Cardiac fibroblast (primary cell): ENCODE measurements around the gene FXYD2.
A peak's percentile ranks its signal among the peaks of the same experiment; 100 is the strongest.

ENCODE experiments used
- DNase-seq, 2 donors: peaks; one replicate each; pipeline versions ENCODE4 v3.0.0 to v3.0.0-alpha.2; 2010; ENCODE audit warnings: low read depth in 2 of 2
- H3K4me3 ChIP-seq, 2 donors: replicated peaks in 1 of 2; 1 replicate in 1 of 2; 2 replicates in 1 of 2; pipeline ENCODE4 v1.5.1; 2011; ENCODE audit warnings: low read depth in 2 of 2, low read length in 2 of 2, mild to moderate bottlenecking in 2 of 2, moderate library complexity in 1 of 2
- TF ChIP-seq, protein P1 (sequence below): IDR thresholded peaks from one replicate; pipeline ENCODE4 v1.5.1; 2011; ENCODE audit warnings: low read depth, mild to moderate bottlenecking, low read length, inconsistent platforms

The FXYD2 gene

DNA sequence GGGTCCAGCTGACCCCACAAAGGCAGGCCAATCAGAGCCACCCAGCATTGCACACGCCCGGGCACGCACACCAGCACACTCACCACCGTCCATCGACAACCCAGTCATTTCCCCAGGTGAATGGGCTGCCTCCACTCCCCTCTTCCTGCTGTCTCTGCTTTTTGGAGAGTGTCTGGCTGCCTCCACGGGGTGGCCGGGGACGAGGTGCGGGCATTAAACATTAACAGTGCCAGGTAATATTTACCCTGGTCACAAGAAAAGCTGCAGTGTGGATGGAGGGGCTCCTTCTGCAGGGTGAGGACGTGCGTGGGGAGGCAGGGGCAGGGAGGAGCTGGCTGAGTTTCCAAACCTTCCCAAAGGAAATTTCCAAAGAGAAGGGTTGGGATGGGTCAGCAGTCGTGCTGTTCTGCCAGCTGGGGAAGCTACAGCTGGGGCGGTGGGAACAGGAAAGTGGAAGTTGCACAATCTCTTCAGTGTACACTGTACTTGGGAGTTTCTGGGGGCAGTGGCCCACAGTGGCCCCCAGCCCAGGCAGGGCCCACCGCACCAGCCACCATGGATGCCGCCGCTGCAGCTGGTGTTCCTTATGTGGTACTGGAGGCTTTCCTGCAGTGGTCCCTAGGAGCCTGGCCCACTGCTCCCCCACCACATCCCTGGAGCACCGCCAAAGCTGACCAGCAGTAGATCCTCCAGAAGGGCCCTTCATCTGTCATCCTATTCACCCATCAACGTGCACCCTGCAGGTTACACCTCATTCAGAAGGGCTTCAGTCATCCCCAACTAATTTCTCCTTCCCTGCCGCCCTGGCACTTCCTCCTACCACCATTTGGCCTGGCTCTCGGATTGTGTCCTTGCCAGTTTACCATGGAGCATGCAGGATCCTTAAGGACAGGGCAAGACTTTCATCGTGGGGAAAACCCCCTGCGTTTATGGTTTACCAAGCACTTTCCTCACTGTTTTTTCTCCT is at the start of gene FXYD2:
TSS of gene FXYD2 (minus strand) at position 174 of the 967 bp plus-strand sequence. CDS start at position 108, 66 bp downstream.
- no peak within 1 kb of the TSS for H3K4me3 ChIP-seq
- TF ChIP-seq, protein P1, sequence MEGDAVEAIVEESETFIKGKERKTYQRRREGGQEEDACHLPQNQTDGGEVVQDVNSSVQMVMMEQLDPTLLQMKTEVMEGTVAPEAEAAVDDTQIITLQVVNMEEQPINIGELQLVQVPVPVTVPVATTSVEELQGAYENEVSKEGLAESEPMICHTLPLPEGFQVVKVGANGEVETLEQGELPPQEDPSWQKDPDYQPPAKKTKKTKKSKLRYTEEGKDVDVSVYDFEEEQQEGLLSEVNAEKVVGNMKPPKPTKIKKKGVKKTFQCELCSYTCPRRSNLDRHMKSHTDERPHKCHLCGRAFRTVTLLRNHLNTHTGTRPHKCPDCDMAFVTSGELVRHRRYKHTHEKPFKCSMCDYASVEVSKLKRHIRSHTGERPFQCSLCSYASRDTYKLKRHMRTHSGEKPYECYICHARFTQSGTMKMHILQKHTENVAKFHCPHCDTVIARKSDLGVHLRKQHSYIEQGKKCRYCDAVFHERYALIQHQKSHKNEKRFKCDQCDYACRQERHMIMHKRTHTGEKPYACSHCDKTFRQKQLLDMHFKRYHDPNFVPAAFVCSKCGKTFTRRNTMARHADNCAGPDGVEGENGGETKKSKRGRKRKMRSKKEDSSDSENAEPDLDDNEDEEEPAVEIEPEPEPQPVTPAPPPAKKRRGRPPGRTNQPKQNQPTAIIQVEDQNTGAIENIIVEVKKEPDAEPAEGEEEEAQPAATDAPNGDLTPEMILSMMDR = no peak
- peak in 1 of 2 donors; percentile 72 for DNase-seq

DNA sequence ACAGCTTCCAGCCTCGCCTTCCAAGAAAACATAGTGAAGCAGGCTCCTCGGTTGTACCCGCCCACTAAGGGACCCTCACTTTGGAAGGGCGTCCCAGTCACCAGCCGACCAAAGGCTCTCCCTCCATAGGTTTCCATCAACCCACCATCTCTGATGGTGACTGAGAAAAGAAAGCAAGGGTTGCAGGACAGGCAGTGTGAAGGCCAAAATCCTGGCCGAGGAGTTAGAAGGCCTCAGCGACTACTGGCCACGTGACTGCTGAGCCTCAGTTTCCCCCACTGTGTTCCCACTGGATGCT is 49.2 kb upstream of the FXYD2 start:
- H3K4me3 ChIP-seq = no peak overlapping the region
- TF ChIP-seq, protein P1 = no peak
- no peak for DNase-seq

DNA sequence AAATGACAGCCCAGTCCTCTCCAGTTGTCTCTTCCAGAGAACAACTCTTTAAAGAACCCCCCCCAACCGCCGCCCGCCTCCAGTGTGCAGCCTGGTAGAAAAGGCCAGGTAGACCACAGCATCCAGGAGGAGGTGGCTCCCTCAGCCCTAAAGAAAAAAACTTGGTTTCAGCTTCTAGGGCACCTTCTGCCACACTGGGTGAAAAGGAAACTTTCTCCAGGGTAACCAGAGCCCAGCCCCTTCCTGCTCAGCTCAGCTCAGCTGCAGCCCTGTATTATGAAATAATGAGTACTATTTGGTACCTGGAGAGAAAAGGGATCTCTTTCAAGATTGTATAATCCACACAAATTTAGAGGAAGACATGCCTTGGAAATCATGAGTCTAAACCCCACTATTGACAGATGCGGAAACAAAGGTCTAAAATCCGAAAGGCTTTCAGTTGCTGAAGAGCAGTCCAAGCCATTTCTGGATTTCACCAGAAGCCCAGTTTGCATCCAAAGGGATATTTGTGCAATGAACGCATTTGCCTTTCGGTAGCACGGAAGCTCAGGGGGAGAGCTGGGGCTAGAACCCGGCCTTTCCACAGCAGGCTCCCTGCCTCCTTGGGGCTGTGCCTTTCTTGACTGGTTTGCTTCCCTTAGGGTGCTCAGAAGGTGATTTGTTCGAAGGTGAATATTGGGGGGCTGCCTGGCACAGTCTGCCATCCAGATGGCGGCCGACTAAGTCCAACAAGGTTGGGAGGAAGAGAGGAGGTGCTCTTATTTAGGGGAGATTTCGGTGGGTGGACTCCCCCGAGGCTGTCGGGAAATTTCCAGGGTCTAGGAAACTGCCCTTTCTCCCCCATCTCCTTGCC is 48.7 kb upstream of the FXYD2 start:
- no peak overlapping the region for H3K4me3 ChIP-seq
- no peak for DNase-seq
- TF ChIP-seq, protein P1 = no peak

DNA sequence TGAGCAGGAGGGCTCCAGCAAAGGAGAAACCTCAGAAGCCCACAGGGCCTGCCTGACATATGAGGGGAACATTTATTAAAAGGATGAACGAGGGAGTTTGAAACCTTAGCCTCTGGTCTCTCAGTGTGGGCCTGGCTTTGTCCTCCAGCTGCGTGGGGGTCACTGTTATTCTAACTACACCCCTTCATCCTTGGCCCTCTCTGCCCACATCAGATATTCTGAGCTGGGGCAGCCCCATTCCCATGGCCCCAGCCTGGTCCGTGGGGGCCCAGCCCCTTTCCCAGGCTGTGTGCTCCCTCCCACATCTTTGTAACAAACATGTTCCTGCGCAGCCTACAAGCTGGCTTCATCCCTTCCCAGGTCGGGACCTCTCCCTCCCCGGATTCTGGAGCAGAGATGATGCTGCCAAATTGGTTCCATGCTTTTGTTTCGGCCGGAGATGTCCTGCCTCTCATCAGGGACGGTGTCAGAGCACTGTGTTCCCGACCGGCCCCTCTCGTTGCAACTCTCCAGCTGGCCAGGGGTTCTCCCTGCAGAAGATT is 47.9 kb upstream of the FXYD2 start:
- H3K4me3 ChIP-seq = no peak overlapping the region
- TF ChIP-seq, protein P1 = no peak
- no peak for DNase-seq

DNA sequence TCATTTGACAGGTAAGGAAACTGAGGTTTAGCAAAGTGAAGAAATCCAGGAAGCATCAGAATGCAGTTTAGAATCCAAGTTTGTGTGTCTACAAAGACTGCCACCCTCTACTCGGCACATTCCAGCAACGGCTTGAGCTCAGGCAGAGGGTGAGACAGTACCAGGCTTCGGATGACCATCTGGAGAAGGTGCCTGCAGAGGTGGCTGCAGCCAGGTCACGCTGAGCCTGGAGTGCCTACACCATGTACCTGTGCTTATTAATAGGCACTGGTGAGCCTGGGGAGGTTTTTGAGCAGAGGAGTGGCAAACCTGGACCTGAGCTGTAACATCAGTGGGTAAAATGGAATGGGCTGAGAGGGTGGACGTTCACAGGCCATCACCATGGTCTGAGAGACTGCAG is 47.2 kb upstream of the FXYD2 start:
- H3K4me3 ChIP-seq = no peak overlapping the region
- no peak for DNase-seq
- TF ChIP-seq, protein P1 = no peak

DNA sequence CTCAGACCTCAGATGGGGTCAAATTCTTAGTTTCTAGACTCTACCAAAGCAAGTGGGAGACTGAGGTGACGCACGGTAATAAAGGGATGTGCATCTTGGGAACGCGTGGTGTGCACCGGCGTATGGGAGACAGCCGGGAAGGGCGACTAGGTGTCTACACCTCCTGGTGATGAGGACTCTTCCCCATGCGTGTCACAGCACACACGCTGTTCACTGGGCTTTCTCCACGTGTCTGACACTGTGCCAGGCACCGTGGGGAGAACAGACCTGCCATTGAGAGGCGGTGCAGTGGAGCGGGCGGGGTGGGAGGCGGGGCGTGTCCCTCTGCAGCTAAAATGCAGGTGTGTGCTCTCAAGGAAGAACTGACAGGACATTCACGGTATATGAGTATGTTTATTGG is 46.6 kb upstream of the FXYD2 start:
- no peak for DNase-seq
- no peak overlapping the region for H3K4me3 ChIP-seq
- TF ChIP-seq, protein P1 = no peak
